ENCODE results near the gene PROSER2.

The PROSER2 gene

DNA sequence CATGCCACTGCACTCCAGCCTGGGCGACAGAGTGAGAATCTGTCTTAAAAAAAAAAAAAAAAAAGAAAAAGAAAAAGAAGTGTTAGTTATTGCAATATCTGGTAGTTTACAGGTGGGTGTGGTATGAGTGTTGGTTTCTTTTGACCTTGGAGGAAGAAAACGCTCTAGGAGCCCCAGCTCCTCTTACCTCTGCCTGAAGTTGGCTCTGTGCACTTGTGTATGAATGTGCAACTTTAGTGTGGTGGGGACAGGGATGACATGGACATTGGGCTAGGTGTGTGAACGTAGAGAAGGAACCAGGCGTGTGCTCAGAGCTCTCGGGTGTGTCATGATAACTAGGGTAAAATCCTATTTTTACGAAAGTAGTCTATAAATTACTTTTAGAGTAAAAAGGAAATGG lies 11.9 kb downstream of the PROSER2 start:
- no peak for DNase-seq (ENCODE audit: low read depth)

DNA sequence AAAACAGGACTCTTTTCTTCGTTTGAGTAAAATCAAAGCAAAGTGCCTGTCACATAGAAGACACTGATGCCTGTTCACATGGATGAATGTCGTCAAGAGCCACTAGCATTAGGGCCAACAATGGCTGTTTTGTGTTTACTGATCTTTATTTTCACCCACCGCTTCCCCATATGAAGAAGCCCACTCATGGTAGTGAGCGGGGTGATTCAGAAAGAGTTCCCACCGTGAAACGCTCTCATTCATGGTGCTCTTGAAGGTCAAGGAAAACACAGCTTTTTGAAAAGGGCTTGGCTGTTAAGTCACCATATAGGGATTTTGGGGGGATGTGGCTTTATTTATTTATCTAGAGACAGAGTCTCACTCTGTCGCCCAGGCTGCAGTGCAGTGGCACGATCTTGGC lies 12.5 kb downstream of the PROSER2 start:
- TF ChIP-seq, protein P1, sequence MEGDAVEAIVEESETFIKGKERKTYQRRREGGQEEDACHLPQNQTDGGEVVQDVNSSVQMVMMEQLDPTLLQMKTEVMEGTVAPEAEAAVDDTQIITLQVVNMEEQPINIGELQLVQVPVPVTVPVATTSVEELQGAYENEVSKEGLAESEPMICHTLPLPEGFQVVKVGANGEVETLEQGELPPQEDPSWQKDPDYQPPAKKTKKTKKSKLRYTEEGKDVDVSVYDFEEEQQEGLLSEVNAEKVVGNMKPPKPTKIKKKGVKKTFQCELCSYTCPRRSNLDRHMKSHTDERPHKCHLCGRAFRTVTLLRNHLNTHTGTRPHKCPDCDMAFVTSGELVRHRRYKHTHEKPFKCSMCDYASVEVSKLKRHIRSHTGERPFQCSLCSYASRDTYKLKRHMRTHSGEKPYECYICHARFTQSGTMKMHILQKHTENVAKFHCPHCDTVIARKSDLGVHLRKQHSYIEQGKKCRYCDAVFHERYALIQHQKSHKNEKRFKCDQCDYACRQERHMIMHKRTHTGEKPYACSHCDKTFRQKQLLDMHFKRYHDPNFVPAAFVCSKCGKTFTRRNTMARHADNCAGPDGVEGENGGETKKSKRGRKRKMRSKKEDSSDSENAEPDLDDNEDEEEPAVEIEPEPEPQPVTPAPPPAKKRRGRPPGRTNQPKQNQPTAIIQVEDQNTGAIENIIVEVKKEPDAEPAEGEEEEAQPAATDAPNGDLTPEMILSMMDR (conservative IDR thresholded peaks at IDR 0.05; ENCODE audit: low read length) = no peak
- DNase-seq (ENCODE audit: low read depth) = no peak
- H3K4me3 ChIP-seq (ENCODE audit: low read length) = no peak overlapping the region

More for the DNA sequence above, 11.9 kb downstream of the PROSER2 start:
- TF ChIP-seq, protein P1 (conservative IDR thresholded peaks at IDR 0.05; ENCODE audit: low read length) = no peak
- H3K4me3 ChIP-seq (ENCODE audit: low read length) = no peak overlapping the region

DNA sequence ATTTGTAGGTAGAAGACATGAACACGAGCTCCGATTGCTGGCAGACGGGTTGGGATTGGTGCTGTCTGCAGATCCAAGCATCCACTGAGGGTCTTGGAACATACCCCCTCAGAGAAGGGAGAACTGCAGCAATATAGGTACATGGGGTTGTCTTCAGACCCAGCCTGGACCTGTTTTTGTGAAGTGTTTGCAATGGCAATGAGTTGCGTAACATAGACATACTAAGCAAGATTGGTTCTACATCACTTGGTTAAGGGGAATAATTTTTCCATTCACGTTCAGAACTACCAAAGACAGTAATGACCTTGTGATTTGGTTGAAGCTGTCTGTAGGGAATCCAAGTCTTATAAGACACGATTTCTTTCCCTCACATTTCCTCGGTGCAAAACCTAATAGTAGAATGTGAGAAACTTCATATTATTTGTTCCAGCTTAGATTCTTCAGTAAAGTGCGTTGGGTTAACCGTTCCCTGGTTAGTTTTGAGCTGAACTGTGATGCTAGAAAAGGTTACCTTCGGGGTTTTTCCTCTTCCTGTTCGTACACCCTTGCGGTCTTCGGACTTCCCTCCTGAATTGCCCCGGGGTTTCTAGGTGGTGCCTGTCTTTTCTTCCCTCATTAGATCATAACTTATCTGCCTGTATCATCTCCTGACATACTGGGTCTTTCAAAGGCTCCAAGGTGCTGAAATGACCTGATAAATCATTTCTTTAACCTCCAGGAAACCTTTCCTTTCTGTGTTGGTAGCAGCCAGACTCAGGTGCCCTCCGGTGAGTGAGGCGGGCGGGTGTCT lies 14.4 kb downstream of the PROSER2 start:
- DNase-seq (ENCODE audit: low read depth) = no peak
- TF ChIP-seq, protein P1 (conservative IDR thresholded peaks at IDR 0.05; ENCODE audit: low read length) = no peak
- no peak overlapping the region for H3K4me3 ChIP-seq (ENCODE audit: low read length)

DNA sequence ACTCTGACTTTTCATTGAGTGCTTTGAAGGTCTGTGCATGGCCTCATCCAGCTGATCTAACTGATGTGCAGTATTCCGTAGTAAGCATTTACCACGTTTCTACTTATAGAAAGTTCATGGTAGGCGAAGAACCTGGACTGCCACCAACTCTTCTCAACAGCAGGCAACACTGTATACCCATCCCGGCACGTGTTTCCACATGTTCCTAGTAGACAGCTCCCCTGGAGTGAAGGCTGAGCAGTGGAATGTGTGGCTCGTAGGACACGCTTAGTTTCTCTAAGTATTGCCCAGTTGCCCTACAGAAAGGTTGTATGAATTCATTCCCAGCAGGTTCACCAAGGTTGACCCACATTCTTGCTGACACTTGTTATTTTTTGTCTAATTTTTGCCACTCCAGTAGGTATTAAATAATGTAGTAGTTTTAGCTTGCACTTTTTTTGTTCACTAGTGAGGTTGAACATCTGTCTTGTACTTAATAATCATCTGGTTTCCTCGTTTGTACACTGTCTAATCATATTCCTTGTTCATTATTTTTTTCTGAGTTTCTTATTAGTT lies 15.2 kb downstream of the PROSER2 start:
- no peak overlapping the region for H3K4me3 ChIP-seq (ENCODE audit: low read length)
- DNase-seq (ENCODE audit: low read depth) = no peak
- TF ChIP-seq, protein P1 (conservative IDR thresholded peaks at IDR 0.05; ENCODE audit: low read length) = no peak

DNA sequence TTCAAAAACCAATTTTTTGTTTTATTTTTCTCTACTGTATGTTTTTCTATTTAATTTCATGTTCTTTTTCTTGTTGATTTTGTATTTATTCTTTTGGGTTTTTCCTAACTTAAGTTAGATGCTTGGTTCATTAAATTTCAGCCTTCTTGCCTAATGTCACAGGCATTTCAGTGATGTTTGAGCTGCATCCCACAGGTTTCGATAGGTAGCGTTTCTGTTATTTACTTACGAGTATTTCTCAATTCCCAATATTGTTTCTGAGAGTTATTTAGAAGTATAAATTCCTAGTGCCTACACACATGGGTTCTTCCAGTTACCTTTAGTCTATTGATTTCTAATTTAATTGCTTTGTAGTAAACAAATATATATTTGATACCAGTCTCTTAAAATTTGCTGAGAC lies 18.2 kb downstream of the PROSER2 start:
- no peak overlapping the region for H3K4me3 ChIP-seq (ENCODE audit: low read length)
- TF ChIP-seq, protein P1 (conservative IDR thresholded peaks at IDR 0.05; ENCODE audit: low read length) = no peak
- DNase-seq (ENCODE audit: low read depth) = no peak

DNA sequence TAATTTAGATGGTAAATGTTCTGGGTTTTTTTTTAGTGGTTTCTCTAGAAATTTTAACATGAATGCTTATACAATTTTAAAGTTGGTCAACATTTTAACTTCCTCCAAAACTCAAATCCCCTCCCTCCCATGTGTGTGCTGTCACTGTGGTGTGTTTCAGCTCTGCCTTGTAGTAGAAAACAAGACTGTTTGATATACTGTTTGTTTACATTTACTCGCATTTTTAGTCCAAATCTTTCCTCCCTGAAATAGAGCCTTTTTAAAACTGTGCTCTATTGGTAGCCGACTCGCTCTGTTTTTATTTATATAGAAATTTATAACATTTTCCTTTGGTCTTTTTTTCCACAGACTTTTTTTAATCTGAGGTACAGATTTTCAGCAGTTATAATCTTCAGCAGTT lies 19.3 kb downstream of the PROSER2 start:
- no peak for DNase-seq (ENCODE audit: low read depth)
- no peak overlapping the region for H3K4me3 ChIP-seq (ENCODE audit: low read length)
- TF ChIP-seq, protein P1 (conservative IDR thresholded peaks at IDR 0.05; ENCODE audit: low read length) = no peak

DNA sequence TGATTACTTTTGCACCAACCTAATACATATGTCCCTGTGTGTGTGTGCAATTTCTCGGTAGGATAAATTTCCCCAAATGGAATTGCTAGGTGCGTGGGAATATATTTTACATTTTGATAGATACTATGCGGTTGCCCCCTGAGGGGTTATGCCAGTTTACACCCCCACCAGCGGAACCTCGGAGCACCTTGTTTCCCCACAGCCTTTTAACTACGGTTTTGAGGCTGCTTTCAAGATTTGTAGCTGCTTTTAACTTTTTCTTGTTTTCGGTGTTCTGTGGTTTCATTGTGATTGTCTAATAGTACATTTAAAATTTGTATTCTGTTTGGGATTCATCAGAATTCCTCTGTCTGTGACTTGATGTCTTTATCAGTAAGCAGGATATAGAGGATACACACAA lies 22.0 kb downstream of the PROSER2 start:
- H3K4me3 ChIP-seq (ENCODE audit: low read length) = no peak overlapping the region
- TF ChIP-seq, protein P1 (conservative IDR thresholded peaks at IDR 0.05; ENCODE audit: low read length) = no peak
- DNase-seq (ENCODE audit: low read depth) = no peak

Data from AG10803 (cell line).